GM19397 (cell line): Measurements from ENCODE around the gene VAPA.
"Not testable (repeated sequence)": the region's sequence is repeated elsewhere in the genome, so short reads cannot be mapped to it uniquely, and the experiment has no call there.

Experiments
- ATAC-seq: cut with Tn5 transposase; IDR thresholded peaks from one replicate; pipeline ENCODE4 v1.9.1; 2021; ENCODE audit warnings: mild to moderate bottlenecking, moderate library complexity; ENCODE audit not compliant: unreplicated experiment

VAPA gene

GRCh38 chr18:9885170-9886004, 28.4 kb upstream of the VAPA start, which contains the start of gene TXNDC2:
Gene TXNDC2 (plus strand): TSS chr18:9885973. CDS start chr18:9886681, 708 bp downstream.
- ATAC-seq, result no peak

GRCh38 chr18:9886005-9886348, 27.8 kb upstream of the VAPA start:
- no peak for ATAC-seq

- no peak for ATAC-seq
These were observed 25.8 kb upstream of the VAPA start for GRCh38 chr18:9887992-9888391.

GRCh38 chr18:9890196-9890595, 23.6 kb upstream of the VAPA start:
- ATAC-seq, result no peak

GRCh38 chr18:9890957-9891356, 22.9 kb upstream of the VAPA start:
- ATAC-seq, result no peak

GRCh38 chr18:9891515-9891914, 22.3 kb upstream of the VAPA start:
- ATAC-seq, result not testable (repeated sequence)

GRCh38 chr18:9894454-9895068, 19.3 kb upstream of the VAPA start:
- ATAC-seq, result no peak

- ATAC-seq, result no peak
These were observed 16.7 kb upstream of the VAPA start for GRCh38 chr18:9897129-9897528.

GRCh38 chr18:9897787-9898291, 16.0 kb upstream of the VAPA start:
- ATAC-seq, result not testable (repeated sequence)

GRCh38 chr18:9898792-9899549, 14.8 kb upstream of the VAPA start:
- ATAC-seq, result no peak

- not testable (repeated sequence) for ATAC-seq
These were observed 14.3 kb upstream of the VAPA start for GRCh38 chr18:9899550-9899930.

GRCh38 chr18:9900699-9901098, 13.1 kb upstream of the VAPA start:
- ATAC-seq, result no peak

- no peak for ATAC-seq
These were observed 12.4 kb upstream of the VAPA start for GRCh38 chr18:9901377-9901776.

GRCh38 chr18:9902264-9902663, 11.6 kb upstream of the VAPA start:
- ATAC-seq, result not testable (repeated sequence)

- ATAC-seq, result no peak
These were observed 11.0 kb upstream of the VAPA start for GRCh38 chr18:9902832-9903231.

GRCh38 chr18:9905401-9905922, 8.4 kb upstream of the VAPA start:
- no peak for ATAC-seq

- ATAC-seq, result no peak
These were observed 7.3 kb upstream of the VAPA start for GRCh38 chr18:9906481-9906880.

GRCh38 chr18:9907867-9908266, 5.9 kb upstream of the VAPA start:
- no peak for ATAC-seq

GRCh38 chr18:9910071-9910470, 3.7 kb upstream of the VAPA start:
- no peak for ATAC-seq

- ATAC-seq, result no peak
These were observed 3.2 kb upstream of the VAPA start for GRCh38 chr18:9910661-9911060.

- ATAC-seq, result no peak
These were observed 2.6 kb upstream of the VAPA start for GRCh38 chr18:9911226-9911625.
